A172 (cell line): Measurements from ENCODE around the gene PRKN. TPM values are rescaled to one million over a fixed set of nuclear protein-coding genes. Genes with fewer than 3 reads are reported as not detected.
A peak's percentile ranks its signal among the peaks of the same experiment; 100 is the strongest.

Source experiments
- DNase-seq: peaks from one replicate; pipeline ENCODE4 v3.0.0-alpha.2; 2015; ENCODE audit warnings: low spot score
- total RNA-seq: library from RNA; depleted of rRNA; stranded (reverse); fragments of >200 nt; shearing (Covaris generic); gene quantifications from 2 replicates; pipeline ENCODE4 v1.2.3, GENCODE V29; 2014

The PRKN gene
- total RNA-seq, 1 experiment from 2014 or later: 0.43 TPM

GRCh38 chr6:162058281-162058875 lies 669.2 kb downstream of the PRKN start:
- DNase-seq: peak; percentile 73

- DNase-seq: peak; percentile 47
These were observed 670.8 kb downstream of the PRKN start for GRCh38 chr6:162056745-162057144.

GRCh38 chr6:162056061-162056460 lies 671.5 kb downstream of the PRKN start:
- no peak for DNase-seq

- no peak for DNase-seq
These were observed 672.2 kb downstream of the PRKN start for GRCh38 chr6:162055365-162055764.

GRCh38 chr6:162053084-162053483 lies 674.5 kb downstream of the PRKN start:
- no peak for DNase-seq

GRCh38 chr6:162050579-162050978 lies 677.0 kb downstream of the PRKN start:
- DNase-seq: no peak

- no peak for DNase-seq
These were observed 681.2 kb downstream of the PRKN start for GRCh38 chr6:162046324-162046723.

GRCh38 chr6:162032620-162033019 lies 694.9 kb downstream of the PRKN start:
- DNase-seq: peak; percentile 49

- no peak for DNase-seq
These were observed 697.5 kb downstream of the PRKN start for GRCh38 chr6:162029873-162030576.

GRCh38 chr6:162026843-162027242 lies 700.7 kb downstream of the PRKN start:
- DNase-seq: no peak

- no peak for DNase-seq
These were observed 701.5 kb downstream of the PRKN start for GRCh38 chr6:162026031-162026430.

GRCh38 chr6:162019349-162019748 lies 708.2 kb downstream of the PRKN start:
- no peak for DNase-seq

- no peak for DNase-seq
These were observed 710.0 kb downstream of the PRKN start for GRCh38 chr6:162017536-162017935.

- no peak for DNase-seq
These were observed 713.3 kb downstream of the PRKN start for GRCh38 chr6:162014069-162014811.

- no peak for DNase-seq
These were observed 722.2 kb downstream of the PRKN start for GRCh38 chr6:162005372-162005771.

GRCh38 chr6:161996783-161997182 lies 730.8 kb downstream of the PRKN start:
- DNase-seq: no peak

- DNase-seq: no peak
These were observed 741.6 kb downstream of the PRKN start for GRCh38 chr6:161985876-161986423.

- DNase-seq: no peak
These were observed 742.9 kb downstream of the PRKN start for GRCh38 chr6:161984713-161985112.

GRCh38 chr6:161976553-161976952 lies 751.0 kb downstream of the PRKN start:
- no peak for DNase-seq

- no peak for DNase-seq
These were observed 754.5 kb downstream of the PRKN start for GRCh38 chr6:161973064-161973463.

- no peak for DNase-seq
These were observed 756.5 kb downstream of the PRKN start for GRCh38 chr6:161971043-161971442.

GRCh38 chr6:161963634-161964234 lies 763.8 kb downstream of the PRKN start:
- no peak for DNase-seq
